ENCODE measurements around the gene OR10J4. TPM values are rescaled to one million over a fixed set of nuclear protein-coding genes. Genes with fewer than 3 reads are reported as not detected.

OR10J4 gene
- total RNA-seq, 4 donors from 2014 or later, result not detected

DNA sequence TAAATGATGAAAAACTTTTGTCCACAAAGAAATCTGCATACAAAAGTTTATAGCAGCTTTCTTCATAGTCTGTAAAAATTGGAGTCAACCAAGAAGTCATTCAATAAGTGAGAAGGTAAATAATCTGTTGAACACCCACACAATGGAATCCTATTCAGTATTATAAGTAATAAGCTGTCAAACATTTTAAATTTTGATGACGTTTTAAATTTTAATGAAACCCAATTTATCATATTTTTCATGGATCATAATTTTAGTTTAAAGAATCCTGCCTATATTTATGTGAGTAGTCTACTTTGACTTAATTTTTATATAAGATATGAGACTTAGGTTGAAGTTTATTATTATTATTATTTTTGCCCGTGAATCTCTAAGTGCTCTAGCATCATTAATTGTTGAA is 27.5 kb downstream of the OR10J4 start:
- TF ChIP-seq, protein P1, sequence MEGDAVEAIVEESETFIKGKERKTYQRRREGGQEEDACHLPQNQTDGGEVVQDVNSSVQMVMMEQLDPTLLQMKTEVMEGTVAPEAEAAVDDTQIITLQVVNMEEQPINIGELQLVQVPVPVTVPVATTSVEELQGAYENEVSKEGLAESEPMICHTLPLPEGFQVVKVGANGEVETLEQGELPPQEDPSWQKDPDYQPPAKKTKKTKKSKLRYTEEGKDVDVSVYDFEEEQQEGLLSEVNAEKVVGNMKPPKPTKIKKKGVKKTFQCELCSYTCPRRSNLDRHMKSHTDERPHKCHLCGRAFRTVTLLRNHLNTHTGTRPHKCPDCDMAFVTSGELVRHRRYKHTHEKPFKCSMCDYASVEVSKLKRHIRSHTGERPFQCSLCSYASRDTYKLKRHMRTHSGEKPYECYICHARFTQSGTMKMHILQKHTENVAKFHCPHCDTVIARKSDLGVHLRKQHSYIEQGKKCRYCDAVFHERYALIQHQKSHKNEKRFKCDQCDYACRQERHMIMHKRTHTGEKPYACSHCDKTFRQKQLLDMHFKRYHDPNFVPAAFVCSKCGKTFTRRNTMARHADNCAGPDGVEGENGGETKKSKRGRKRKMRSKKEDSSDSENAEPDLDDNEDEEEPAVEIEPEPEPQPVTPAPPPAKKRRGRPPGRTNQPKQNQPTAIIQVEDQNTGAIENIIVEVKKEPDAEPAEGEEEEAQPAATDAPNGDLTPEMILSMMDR (IDR thresholded peaks at IDR 0.05; ENCODE audit: low read depth), result no peak

DNA sequence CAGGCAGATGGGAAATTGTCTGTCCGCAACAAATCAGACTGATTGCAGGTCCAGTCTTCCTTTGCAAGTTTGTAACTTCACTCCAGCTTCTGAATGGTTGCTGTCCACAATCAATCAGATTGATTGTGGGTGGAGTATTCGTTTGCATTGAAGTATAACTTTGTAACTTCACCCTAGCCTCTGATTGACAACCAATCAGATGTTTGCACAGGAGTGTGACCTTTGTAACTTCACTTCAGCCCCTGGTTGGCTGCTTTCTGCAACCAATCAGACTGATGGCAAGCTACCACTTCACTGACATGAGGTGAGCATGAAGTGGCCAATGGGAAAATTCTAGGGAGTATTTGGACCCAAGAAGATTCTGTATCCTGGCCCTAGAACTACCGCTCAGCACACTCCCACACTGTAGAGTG is 33.2 kb downstream of the OR10J4 start:
- TF ChIP-seq, protein P1 (IDR thresholded peaks at IDR 0.05; ENCODE audit: low read depth), result no peak

DNA sequence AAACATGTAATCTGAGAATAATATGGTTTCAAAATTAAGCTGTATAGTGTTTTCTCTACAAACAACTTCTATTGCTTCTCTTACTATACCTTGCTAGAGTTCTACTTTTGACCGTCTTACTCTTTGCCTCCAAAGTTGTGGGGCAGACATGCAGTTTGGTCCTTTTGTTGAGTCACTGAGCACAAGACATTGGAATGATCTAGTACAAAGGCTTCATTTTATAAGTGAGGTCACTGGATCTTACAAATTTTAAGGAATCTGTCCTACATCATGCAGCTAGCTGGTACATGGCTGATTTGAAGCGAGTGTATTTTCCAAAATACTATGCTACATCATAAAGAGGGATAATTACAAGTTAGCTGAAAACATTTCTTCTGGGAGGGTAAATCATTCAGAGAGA is 36.3 kb downstream of the OR10J4 start:
- TF ChIP-seq, protein P1 (IDR thresholded peaks at IDR 0.05; ENCODE audit: low read depth), result no peak

DNA sequence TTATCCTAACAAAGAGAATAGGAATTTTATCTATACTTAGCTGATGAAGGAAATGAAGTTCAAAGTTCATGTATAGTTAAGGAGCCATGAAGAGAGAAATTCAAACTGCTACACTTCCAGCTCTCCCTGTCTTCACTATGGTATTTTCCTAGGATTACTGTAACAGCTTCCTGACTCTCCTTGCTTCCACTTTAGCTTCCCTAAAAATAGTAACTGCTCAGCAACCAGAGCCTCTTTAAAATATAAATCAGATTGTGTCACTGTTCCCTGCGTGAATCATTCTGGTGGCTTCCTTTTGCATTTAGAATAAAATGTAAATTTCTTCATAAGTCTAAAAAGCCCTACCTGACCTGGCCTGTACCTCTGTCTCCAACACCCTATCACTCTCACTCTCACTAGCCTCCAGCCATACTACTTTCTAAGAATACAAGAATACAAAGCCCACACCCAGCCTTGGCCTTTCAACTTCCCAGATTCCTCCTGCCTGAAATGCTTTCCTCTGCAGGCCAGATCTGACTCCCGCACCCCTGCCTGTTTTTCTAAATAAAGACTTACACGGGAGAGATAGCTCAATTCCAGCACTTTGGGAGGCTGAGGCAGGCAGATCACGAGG is 38.0 kb downstream of the OR10J4 start:
- TF ChIP-seq, protein P1 (IDR thresholded peaks at IDR 0.05; ENCODE audit: low read depth), result no peak

DNA sequence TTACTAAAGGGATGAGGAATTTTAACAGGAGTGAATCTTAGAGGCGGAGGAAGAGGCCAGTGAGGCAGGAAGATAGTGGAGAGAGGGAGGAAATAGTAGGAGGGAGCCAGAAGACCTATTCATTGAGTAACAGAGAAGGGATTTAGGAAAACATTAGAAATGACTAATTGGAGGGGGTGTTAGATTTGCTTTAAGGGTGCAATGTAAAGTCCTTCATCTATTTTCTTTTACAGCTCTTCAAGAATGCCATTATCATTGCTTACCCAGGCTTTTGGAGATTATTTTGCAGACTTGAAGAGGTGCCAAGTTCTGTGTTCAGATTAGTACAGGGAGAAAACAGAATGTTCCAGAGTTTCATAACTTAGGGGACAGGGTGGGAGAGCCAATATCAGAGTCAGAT is 41.3 kb downstream of the OR10J4 start:
- TF ChIP-seq, protein P1 (IDR thresholded peaks at IDR 0.05; ENCODE audit: low read depth), result no peak

DNA sequence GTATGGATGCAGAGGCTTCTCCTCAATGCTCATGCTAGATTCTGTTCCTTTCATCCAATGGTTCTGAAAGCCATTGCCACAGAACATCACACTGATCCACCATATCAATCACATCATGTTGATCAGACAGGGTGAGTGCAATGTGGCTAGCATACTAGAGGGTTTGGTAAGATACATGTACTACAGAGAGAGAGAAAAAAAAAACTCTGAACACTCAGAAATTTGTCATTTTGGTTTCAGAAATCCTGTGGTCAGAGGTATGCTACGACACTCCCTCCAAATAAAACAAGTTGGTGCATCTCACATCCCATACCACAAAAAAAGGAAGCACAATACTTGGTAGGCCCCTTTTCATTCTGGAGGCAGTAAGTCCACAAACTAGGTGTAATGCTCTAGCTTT is 42.9 kb downstream of the OR10J4 start:
- TF ChIP-seq, protein P1 (IDR thresholded peaks at IDR 0.05; ENCODE audit: low read depth), result no peak

Other genes starting within 250 kb of the OR10J4 start
- 100 to 1,000 TPM in 2 of 4 donors, 10 to 100 TPM in 2; 30.2 to 157 (median 94.1) TPM for gene ACKR1, start 227.3 kb upstream of the OR10J4 start, total RNA-seq
- 1 to 10 TPM in 3 of 4 donors, not detected in 1; 1.5 to 2.2 (median 2.2) TPM for gene FCER1A, start 129.9 kb upstream of the OR10J4 start, total RNA-seq
- not detected for gene OR10J1, start 7.5 kb downstream of the OR10J4 start, total RNA-seq
- gene OR10J5, start 103.8 kb downstream of the OR10J4 start, total RNA-seq, result not detected
- gene APCS, start 155.6 kb downstream of the OR10J4 start, total RNA-seq, result not detected

Measured in subcutaneous adipose tissue (tissue), 4 donors.